Fibroblast of upper back skin (primary cell): ENCODE results near the gene KLHL9.
A peak's percentile ranks its signal among the peaks of the same experiment; 100 is the strongest.
"Not testable (repeated sequence)": the region's sequence is repeated elsewhere in the genome, so short reads cannot be mapped to it uniquely, and the experiment has no call there.

ENCODE experiments used
- DNase-seq: peaks from one replicate; pipeline ENCODE4 v3.0.0-alpha.2; 2013

KLHL9 gene

GRCh38 chr9:21334701-21335632 lies at the start of gene KLHL9:
TSS of gene KLHL9 (minus strand) at chr9:21335404. CDS start at chr9:21334859, 545 bp downstream.
- DNase-seq, result peak; percentile 93

GRCh38 chr9:21383627-21384026 lies 48.4 kb upstream of the KLHL9 start:
- no peak for DNase-seq

GRCh38 chr9:21381448-21382339 lies 46.5 kb upstream of the KLHL9 start:
- DNase-seq, result no peak

- DNase-seq, result not testable (repeated sequence)
Measured at GRCh38 chr9:21371467-21371866, 36.3 kb upstream of the KLHL9 start.

- no peak for DNase-seq
Measured at GRCh38 chr9:21367957-21368356, 32.8 kb upstream of the KLHL9 start, which contains the start of gene IFNA13. TSS of gene IFNA13 (minus strand) at chr9:21368057. CDS start at chr9:21368010, 47 bp downstream.

GRCh38 chr9:21367169-21367568 lies 32.0 kb upstream of the KLHL9 start:
- not testable (repeated sequence) for DNase-seq

- DNase-seq, result no peak
Measured at GRCh38 chr9:21362287-21362686, 27.1 kb upstream of the KLHL9 start.

GRCh38 chr9:21357479-21358460 lies 22.6 kb upstream of the KLHL9 start:
- no peak for DNase-seq

GRCh38 chr9:21350787-21351186 lies 15.6 kb upstream of the KLHL9 start, which contains the start of gene IFNA6:
TSS of gene IFNA6 (minus strand) at chr9:21350887. CDS start at chr9:21350887, 0 bp downstream.
- no peak for DNase-seq

GRCh38 chr9:21348430-21348970 lies 13.3 kb upstream of the KLHL9 start:
- DNase-seq, result no peak

- no peak for DNase-seq
Measured at GRCh38 chr9:21340735-21341134, 5.5 kb upstream of the KLHL9 start.

GRCh38 chr9:21336457-21336856 lies 1.3 kb upstream of the KLHL9 start:
- no peak for DNase-seq

GRCh38 chr9:21333226-21333625 lies 2.0 kb downstream of the KLHL9 start:
- DNase-seq, result no peak

GRCh38 chr9:21331676-21332402 lies 3.4 kb downstream of the KLHL9 start:
- DNase-seq, result no peak

- DNase-seq, result peak; percentile 41
Measured at GRCh38 chr9:21326526-21327139, 8.6 kb downstream of the KLHL9 start.

GRCh38 chr9:21324047-21324446 lies 11.2 kb downstream of the KLHL9 start:
- no peak for DNase-seq

GRCh38 chr9:21322911-21323461 lies 12.2 kb downstream of the KLHL9 start:
- no peak for DNase-seq

- no peak for DNase-seq
Measured at GRCh38 chr9:21320465-21320864, 14.7 kb downstream of the KLHL9 start.

GRCh38 chr9:21317956-21318923 lies 17.0 kb downstream of the KLHL9 start:
- peak; percentile 51 for DNase-seq
